Lower lobe of right lung (tissue), 2 donors: ENCODE measurements around the gene CACNA1B. TPM values are rescaled to one million over a fixed set of nuclear protein-coding genes. Genes with fewer than 3 reads are reported as not detected.

Experiments
- ATAC-seq, 2 donors: fragments of 200-7000 bp; cut with Tn5 transposase; one replicate each; pipeline ENCODE4 v1.9.1; 2020 to 2022; ENCODE audit warnings: mild to moderate bottlenecking in 2 of 2, moderate library complexity in 2 of 2
- DNase-seq: peaks from one replicate; pipeline ENCODE4 v3.0.0-alpha.2; 2020
- H3K27ac ChIP-seq: fragments of 200-600 bp; one replicate; pipeline ENCODE4 v1.8.0; 2022
- H3K27me3 ChIP-seq: fragments of 200-600 bp; one replicate; pipeline ENCODE4 v1.8.0; 2022; ENCODE audit warnings: low read depth
- H3K36me3 ChIP-seq: fragments of 200-600 bp; one replicate; pipeline ENCODE4 v1.8.0; 2022; ENCODE audit warnings: mild to moderate bottlenecking
- H3K4me1 ChIP-seq: fragments of 200-600 bp; one replicate; pipeline ENCODE4 v1.8.0; 2022
- H3K4me3 ChIP-seq: fragments of 200-600 bp; one replicate; pipeline ENCODE4 v1.8.0; 2022; ENCODE audit warnings: mild to moderate bottlenecking
- H3K9me3 ChIP-seq: fragments of 200-600 bp; one replicate; pipeline ENCODE4 v1.8.0; 2022
- intact Hi-C: fragments of 100-400 bp; cut with DNase I; formaldehyde crosslinking; loops from one replicate; pipeline ENCODE4 v1.11.0; 2022
- total RNA-seq: library from RNA; stranded (reverse); fragmentation: NEBNext Ultra II Directional; extraction: Animal tissue kit (Norgen Biotek cat#: 25700); gene quantifications from one replicate; pipeline ENCODE4 v1.2.1, GENCODE V29; 2021
- TF ChIP-seq, protein P1 (sequence below): fragments of 200-600 bp; IDR thresholded peaks from one replicate; pipeline ENCODE4 v1.8.0; 2022; ENCODE audit warnings: antibody characterized with exemption, mild to moderate bottlenecking
- donor health status: DM: no; HTN: yes; CAD: no; lungs with severe emphysema.

The CACNA1B gene
- total RNA-seq, 1 donor from 2014 or later: 0.06 TPM

DNA sequence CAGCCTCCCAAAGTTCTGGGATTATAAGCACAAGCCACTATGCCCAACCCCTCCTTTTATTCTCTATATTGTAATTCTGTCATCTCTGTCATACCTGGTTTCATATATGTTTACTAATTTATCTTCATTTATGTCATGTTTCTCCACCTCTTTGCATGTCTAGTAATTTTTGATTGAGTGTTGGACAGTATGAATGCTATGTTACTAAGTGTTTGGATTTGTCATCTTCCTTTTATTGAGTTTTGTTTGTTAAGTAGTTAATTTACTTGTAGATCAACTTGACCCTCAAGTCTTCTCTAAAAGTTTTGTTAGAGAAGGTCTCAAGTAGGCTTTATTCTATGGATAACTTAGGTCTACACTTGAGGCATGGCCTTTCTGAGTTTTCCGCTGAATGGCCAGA is 17.2 kb upstream of the CACNA1B start:
- TF ChIP-seq, protein P1, sequence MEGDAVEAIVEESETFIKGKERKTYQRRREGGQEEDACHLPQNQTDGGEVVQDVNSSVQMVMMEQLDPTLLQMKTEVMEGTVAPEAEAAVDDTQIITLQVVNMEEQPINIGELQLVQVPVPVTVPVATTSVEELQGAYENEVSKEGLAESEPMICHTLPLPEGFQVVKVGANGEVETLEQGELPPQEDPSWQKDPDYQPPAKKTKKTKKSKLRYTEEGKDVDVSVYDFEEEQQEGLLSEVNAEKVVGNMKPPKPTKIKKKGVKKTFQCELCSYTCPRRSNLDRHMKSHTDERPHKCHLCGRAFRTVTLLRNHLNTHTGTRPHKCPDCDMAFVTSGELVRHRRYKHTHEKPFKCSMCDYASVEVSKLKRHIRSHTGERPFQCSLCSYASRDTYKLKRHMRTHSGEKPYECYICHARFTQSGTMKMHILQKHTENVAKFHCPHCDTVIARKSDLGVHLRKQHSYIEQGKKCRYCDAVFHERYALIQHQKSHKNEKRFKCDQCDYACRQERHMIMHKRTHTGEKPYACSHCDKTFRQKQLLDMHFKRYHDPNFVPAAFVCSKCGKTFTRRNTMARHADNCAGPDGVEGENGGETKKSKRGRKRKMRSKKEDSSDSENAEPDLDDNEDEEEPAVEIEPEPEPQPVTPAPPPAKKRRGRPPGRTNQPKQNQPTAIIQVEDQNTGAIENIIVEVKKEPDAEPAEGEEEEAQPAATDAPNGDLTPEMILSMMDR: no peak
- H3K4me1 ChIP-seq: no peaks in the 10 kb centered on the region
- peaks cover 21% of the 10 kb centered on the region for H3K9me3 ChIP-seq
- H3K4me3 ChIP-seq: no peak overlapping the region
- H3K27ac ChIP-seq: no peak overlapping the region
- no peaks in the 10 kb centered on the region for H3K27me3 ChIP-seq
- intact Hi-C loops: no loop called here
- no peak for DNase-seq
- no peak for ATAC-seq
- H3K36me3 ChIP-seq: no peaks in the 10 kb centered on the region

DNA sequence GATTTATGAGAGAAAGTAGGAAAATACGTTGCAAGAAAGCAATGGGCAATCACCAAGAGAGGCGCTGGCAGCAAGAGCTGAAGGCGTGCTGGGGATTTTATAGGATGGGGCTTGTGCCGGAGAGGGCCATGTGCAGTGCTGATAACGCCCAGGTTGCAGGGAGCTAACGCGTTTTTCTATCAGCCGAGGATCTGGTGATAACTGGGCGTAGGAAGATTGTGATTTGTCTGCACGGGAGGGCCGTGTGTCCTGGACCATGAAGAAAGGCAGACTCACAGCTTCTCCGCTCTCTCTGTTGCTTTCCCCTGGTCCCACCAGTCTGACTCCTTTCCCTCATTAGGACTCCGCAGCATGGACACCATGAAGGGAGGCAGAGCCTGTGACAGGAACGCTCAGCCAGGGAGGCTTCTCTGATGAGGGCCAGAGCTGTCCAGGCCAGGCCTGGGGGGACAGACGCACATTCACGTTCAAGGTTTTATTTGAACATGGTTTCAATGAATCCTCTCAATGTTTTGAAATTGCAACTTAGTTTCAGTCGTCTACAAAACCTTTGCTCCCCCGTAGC is 11.9 kb upstream of the CACNA1B start:
- no peak for ATAC-seq
- DNase-seq: no peak

DNA sequence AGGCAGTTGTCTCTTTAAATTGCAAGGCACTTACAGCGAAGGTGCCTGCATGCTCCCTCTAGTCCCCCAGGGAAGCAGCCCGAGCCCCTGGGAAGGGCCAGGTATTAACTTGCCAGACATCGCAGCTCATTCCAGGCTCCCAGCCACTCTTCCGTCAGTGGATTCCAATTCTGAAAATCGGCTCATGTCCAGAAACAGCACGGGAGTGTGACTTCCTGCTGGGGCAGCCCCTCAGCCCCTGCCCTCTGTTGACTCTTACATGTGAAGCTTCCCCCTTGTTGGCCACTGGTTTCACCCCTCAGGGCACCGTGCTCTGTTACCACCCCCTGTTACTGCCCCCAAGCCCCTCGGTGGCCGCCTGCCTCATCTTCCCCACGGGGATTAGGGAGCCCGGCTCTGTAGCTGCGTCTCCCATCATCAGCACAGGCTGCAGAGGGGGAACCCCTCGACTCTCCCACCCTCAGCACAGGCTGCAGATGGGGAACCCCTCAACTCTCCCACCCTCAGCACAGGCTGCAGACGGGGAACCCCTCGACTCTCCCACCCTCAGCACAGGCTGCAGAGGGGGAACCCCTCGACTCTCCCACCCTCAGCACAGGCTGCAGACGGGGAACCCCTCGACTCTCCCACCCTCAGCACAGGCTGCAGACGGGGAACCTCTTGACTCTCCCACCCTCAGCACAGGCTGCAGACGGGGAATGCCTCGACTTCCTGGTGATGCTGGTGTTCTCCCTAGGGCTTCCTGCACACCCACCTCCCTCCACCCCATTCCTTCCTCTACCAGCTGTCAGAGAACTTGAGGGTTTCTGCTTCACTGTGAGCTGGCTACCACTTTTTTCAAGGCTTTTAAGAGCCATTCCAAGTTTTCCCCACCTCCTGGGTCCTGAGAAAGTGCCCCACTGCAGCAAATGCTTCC is 11.1 kb upstream of the CACNA1B start:
- ATAC-seq: no peak

More for the DNA sequence above, 11.9 kb upstream of the CACNA1B start:
- Histone ChIP-seq H3K36me3 (no peaks in the 10 kb centered on the region), H3K4me1 (no peaks in the 10 kb centered on the region), H3K4me3 (no peak overlapping the region), H3K9me3 (peaks cover 3% of the 10 kb centered on the region), H3K27me3 (peaks cover 3% of the 10 kb centered on the region), H3K27ac (no peak overlapping the region)
- intact Hi-C loops: no loop called here
- TF ChIP-seq, protein P1: no peak

DNA sequence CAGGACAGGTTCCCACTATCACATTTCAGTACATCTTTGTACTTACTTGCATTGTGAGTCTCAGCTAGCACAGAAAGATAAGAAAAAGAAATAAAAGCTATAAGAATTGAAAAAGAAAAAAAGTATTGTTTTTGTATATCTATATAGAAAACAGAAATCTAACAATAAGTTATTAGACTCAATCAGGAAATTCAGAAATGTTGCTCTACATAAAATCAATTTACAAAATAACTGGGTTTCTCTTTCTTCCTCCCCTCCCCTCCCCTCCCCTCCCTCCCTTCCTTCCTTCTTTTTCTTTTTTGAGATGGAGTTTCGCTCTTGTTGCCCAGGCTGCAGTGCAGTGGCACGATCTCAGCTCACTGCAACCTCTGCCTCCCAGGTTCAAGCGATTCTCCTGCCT is 7.2 kb upstream of the CACNA1B start:
- DNase-seq (no peak), ATAC-seq (no peak)
- Histone ChIP-seq H3K27ac (no peak overlapping the region), H3K9me3 (no peaks in the 10 kb centered on the region), H3K27me3 (peaks cover 3% of the 10 kb centered on the region), H3K36me3 (no peaks in the 10 kb centered on the region), H3K4me3 (no peak overlapping the region), H3K4me1 (no peaks in the 10 kb centered on the region)
- TF ChIP-seq, protein P1: no peak
- intact Hi-C loops: no loop called here

More for the DNA sequence above, 11.1 kb upstream of the CACNA1B start:
- intact Hi-C loops: no loop called here
- Histone ChIP-seq H3K4me3 (no peak overlapping the region), H3K9me3 (no peaks in the 10 kb centered on the region), H3K27me3 (peaks cover 3% of the 10 kb centered on the region), H3K27ac (no peak overlapping the region), H3K4me1 (no peaks in the 10 kb centered on the region), H3K36me3 (no peaks in the 10 kb centered on the region)
- TF ChIP-seq, protein P1: no peak
- DNase-seq: no peak

DNA sequence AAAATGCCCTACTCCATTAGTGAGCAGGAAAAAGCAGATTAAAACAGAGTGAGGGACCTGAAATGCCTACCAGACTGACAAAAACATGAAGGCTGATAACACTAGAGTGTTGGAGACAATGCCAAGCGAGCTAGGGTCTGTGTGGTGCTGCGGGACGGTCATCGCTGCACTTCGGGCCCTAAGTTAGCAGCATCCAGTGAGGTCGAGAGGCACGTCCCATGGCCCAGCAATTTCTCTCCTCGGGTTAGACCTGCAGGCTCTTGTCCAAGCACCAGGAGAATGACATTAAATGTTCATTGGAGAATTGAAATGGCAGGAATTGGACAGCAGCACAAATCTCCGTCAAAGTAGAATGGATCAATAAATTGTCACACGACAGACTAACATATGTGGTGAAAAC is 5.3 kb upstream of the CACNA1B start:
- H3K27ac ChIP-seq: no peak overlapping the region
- H3K4me1 ChIP-seq: no peaks in the 10 kb centered on the region
- DNase-seq: no peak
- intact Hi-C loops: no loop called here
- H3K9me3 ChIP-seq: no peaks in the 10 kb centered on the region
- peaks cover 15% of the 10 kb centered on the region for H3K27me3 ChIP-seq
- ATAC-seq: no peak
- H3K36me3 ChIP-seq: no peaks in the 10 kb centered on the region
- no peak overlapping the region for H3K4me3 ChIP-seq
- TF ChIP-seq, protein P1: no peak
